Right ventricle myocardium inferior (tissue), 1 donor: ENCODE results near the gene C17orf114. TPM values are rescaled to one million over a fixed set of nuclear protein-coding genes. Genes with fewer than 3 reads are reported as not detected.

Experiments used
- ATAC-seq: fragments of 200-7000 bp; cut with Tn5 transposase; one replicate; pipeline ENCODE4 v1.9.1; 2020; ENCODE audit warnings: mild to moderate bottlenecking, moderate library complexity
- DNase-seq: peaks from one replicate; pipeline ENCODE4 v3.0.0; 2021; ENCODE audit errors: missing footprints
- intact Hi-C: fragments of 100-400 bp; cut with DNase I; formaldehyde crosslinking; loops from one replicate; pipeline ENCODE4 v1.11.0; 2022
- total RNA-seq: library from RNA; stranded (reverse); fragmentation: NEBNext Ultra II Directional; extraction: Animal tissue kit (Norgen Biotek cat#: 25700); gene quantifications from one replicate; pipeline ENCODE4 v1.2.1, GENCODE V29; 2021
- donor health status: DM: no; HTN: yes; CAD: no; lungs with severe emphysema.

The C17orf114 gene

GRCh38 chr17:4766723-4767122 is 35.4 kb downstream of the C17orf114 start:
- DNase-seq (no peak), ATAC-seq (no peak)
- intact Hi-C loops: no loop called here

GRCh38 chr17:4766201-4766600 is 35.9 kb downstream of the C17orf114 start:
- intact Hi-C loops: no loop called here
- DNase-seq (no peak), ATAC-seq (no peak)

GRCh38 chr17:4764595-4764994 is 37.5 kb downstream of the C17orf114 start:
- DNase-seq (no peak), ATAC-seq (peak; percentile 52)
- intact Hi-C loops: no loop called here

GRCh38 chr17:4759776-4760236 is 42.3 kb downstream of the C17orf114 start:
- no peak for DNase-seq
- ATAC-seq: no peak
- intact Hi-C loops: no loop called here

GRCh38 chr17:4753392-4753791 is 48.7 kb downstream of the C17orf114 start:
- DNase-seq (no peak), ATAC-seq (no peak)
- intact Hi-C loops: no loop called here

- DNase-seq (no peak), ATAC-seq (no peak)
- intact Hi-C loops: no loop called here
Observed at GRCh38 chr17:4751932-4752331, 50.2 kb downstream of the C17orf114 start.

Other genes with a start within 250 kb of the C17orf114 start
- gene MYBBP1A, start 246.9 kb downstream of the C17orf114 start, total RNA-seq: 19.2 TPM
- 0.14 TPM for gene GGT6, start 241.8 kb downstream of the C17orf114 start, total RNA-seq
- 48.6 TPM for gene SMTNL2, start 217.8 kb downstream of the C17orf114 start, total RNA-seq
- 0.19 TPM for gene ALOX15, start 160.7 kb downstream of the C17orf114 start, total RNA-seq
- 34.4 TPM for gene PELP1, start 98.2 kb downstream of the C17orf114 start, total RNA-seq
- gene ARRB2, start 91.7 kb downstream of the C17orf114 start, total RNA-seq: 28.3 TPM
- gene MED11, start 70.9 kb downstream of the C17orf114 start, total RNA-seq: 17.2 TPM
- 0.11 TPM for gene ZMYND15, start 62.5 kb downstream of the C17orf114 start, total RNA-seq
- 3.9 TPM for gene CXCL16, start 62.4 kb downstream of the C17orf114 start, total RNA-seq
- gene TM4SF5, start 30.4 kb downstream of the C17orf114 start, total RNA-seq: not detected
- 0.70 TPM for gene VMO1, start 16.0 kb downstream of the C17orf114 start, total RNA-seq
- not detected for gene GLTPD2, start 13.4 kb downstream of the C17orf114 start, total RNA-seq
- gene PSMB6, start 6.2 kb downstream of the C17orf114 start, total RNA-seq: 225 TPM
- gene PLD2, start 4.8 kb upstream of the C17orf114 start, total RNA-seq: 12.6 TPM
- 50.7 TPM for gene MINK1, start 31.0 kb upstream of the C17orf114 start, total RNA-seq
- gene C17orf107, start 97.2 kb upstream of the C17orf114 start, total RNA-seq: 0.78 TPM
- gene CHRNE, start 100.8 kb upstream of the C17orf114 start, total RNA-seq: 0.41 TPM
- not detected for gene GP1BA, start 129.9 kb upstream of the C17orf114 start, total RNA-seq
- 199 TPM for gene SLC25A11, start 137.7 kb upstream of the C17orf114 start, total RNA-seq
- gene RNF167, start 137.9 kb upstream of the C17orf114 start, total RNA-seq: 91.8 TPM
- 218 TPM for gene PFN1, start 146.2 kb upstream of the C17orf114 start, total RNA-seq
- gene ENO3, start 148.8 kb upstream of the C17orf114 start, total RNA-seq: 549 TPM
- 166 TPM for gene SPAG7, start 165.5 kb upstream of the C17orf114 start, total RNA-seq
- 37.1 TPM for gene CAMTA2, start 185.3 kb upstream of the C17orf114 start, total RNA-seq
- 2.4 TPM for gene INCA1, start 195.2 kb upstream of the C17orf114 start, total RNA-seq
- 708 TPM for gene KIF1C, start 195.6 kb upstream of the C17orf114 start, total RNA-seq
- not detected for gene SLC52A1, start 233.1 kb upstream of the C17orf114 start, total RNA-seq